Measurements from ENCODE around the gene TRPC4AP.

DNA sequence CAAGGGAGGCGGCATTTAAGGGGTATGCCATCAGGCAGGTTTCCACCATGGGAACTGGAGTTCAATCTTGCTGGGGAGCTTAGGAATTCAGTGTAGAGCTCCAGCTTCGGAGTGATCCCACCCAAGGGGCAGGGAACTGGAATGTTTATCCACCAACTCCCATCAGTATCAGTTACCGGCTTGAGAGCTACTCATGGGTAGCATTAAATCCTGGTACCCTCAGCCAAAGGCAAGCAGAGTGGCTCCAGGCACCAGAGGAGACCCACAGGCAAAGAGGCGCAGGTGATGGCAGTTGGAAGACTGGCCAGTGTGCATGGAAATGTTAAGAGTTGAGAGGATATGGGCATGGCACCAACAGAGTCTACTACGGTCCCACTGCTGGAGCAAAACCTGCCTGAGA is 40.4 kb upstream of the TRPC4AP start:
- no peak for TF ChIP-seq BRCA1 (IDR thresholded peaks at IDR 0.05; ENCODE audit: low read depth, low read length)
- TF ChIP-seq RAD21 (IDR thresholded peaks at IDR 0.05; ENCODE audit: insufficient read depth, low read depth, low read length): no peak
- no peak for TF ChIP-seq NFYB (IDR thresholded peaks at IDR 0.05; ENCODE audit: insufficient read depth, low read depth, low read length)
- no peak for TF ChIP-seq POLR2A (IDR thresholded peaks at IDR 0.05; ENCODE audit: low read depth, low read length)
- TF ChIP-seq, protein P1, sequence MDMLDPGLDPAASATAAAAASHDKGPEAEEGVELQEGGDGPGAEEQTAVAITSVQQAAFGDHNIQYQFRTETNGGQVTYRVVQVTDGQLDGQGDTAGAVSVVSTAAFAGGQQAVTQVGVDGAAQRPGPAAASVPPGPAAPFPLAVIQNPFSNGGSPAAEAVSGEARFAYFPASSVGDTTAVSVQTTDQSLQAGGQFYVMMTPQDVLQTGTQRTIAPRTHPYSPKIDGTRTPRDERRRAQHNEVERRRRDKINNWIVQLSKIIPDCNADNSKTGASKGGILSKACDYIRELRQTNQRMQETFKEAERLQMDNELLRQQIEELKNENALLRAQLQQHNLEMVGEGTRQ (IDR thresholded peaks at IDR 0.05; ENCODE audit: borderline replicate concordance, low read depth, low read length): no peak
- TF ChIP-seq TAF1 (IDR thresholded peaks at IDR 0.05; ENCODE audit: borderline replicate concordance, low read depth, low read length): no peak

Measured in GM12878 (cell line).